GM12878 (cell line): ENCODE data around the gene MRPL1. TPM values are rescaled to one million over a fixed set of nuclear protein-coding genes. Genes with fewer than 3 reads are reported as not detected.

Experiments
- BCL3 ChIP-seq: IDR thresholded peaks from 2 replicates; pipeline ENCODE4 v1.6.1; 2011; ENCODE audit warnings: borderline replicate concordance, low read depth, mild to moderate bottlenecking, moderate library complexity, low read length; ENCODE audit not compliant: insufficient read depth, poor library complexity, severe bottlenecking
- BHLHE40 ChIP-seq, 2 experiments: fragments of 450-650 bp in 1 of 2; IDR thresholded peaks; 2 replicates each; pipeline ENCODE4 v1.6.1; 2011 to 2017; ENCODE audit warnings: low read depth in 2 of 2, borderline replicate concordance in 1 of 2, improper control_type of control experiment in 1 of 2, low read length in 1 of 2, mild to moderate bottlenecking in 1 of 2
- BMI1 ChIP-seq: fragments of 450-650 bp; IDR thresholded peaks from 2 replicates; pipeline ENCODE4 v1.6.1; 2016; ENCODE audit warnings: mild to moderate bottlenecking, moderate library complexity, borderline replicate concordance
- BRCA1 ChIP-seq: IDR thresholded peaks from 2 replicates; pipeline ENCODE4 v1.6.1; 2011; ENCODE audit warnings: low read depth, low read length, improper control_type of control experiment
- CHD1 ChIP-seq: IDR thresholded peaks from 2 replicates; pipeline ENCODE4 v1.6.1; 2012; ENCODE audit warnings: low read depth, low read length, improper control_type of control experiment
- CHD4 ChIP-seq: fragments of 200-600 bp; sonication (generic); IDR thresholded peaks from 2 replicates; pipeline ENCODE4 v1.6.1; 2016; ENCODE audit warnings: mild to moderate bottlenecking
- CREB1 ChIP-seq: IDR thresholded peaks from 2 replicates; pipeline ENCODE4 v1.6.1; 2012; ENCODE audit warnings: low read depth, mild to moderate bottlenecking, inconsistent platforms
- CUX1 ChIP-seq: IDR thresholded peaks from 2 replicates; pipeline ENCODE4 v1.6.1; 2012; ENCODE audit warnings: improper control_type of control experiment, low read depth, low read length; ENCODE audit not compliant: insufficient replicate concordance
- FOS ChIP-seq: IDR thresholded peaks from 3 replicates; pipeline ENCODE4 v1.6.1; 2011; ENCODE audit warnings: borderline replicate concordance; ENCODE audit not compliant: insufficient read length; ENCODE audit errors: extremely low read depth
- HCFC1 ChIP-seq: fragments of 150-350 bp; IDR thresholded peaks from 2 replicates; pipeline ENCODE4 v1.6.1; 2014; ENCODE audit warnings: low read length
- KDM1A ChIP-seq: fragments of 200-600 bp; sonication (generic); IDR thresholded peaks from 2 replicates; pipeline ENCODE4 v1.6.1; 2016; ENCODE audit warnings: borderline replicate concordance
- KLF5 ChIP-seq: fragments of 450-650 bp; IDR thresholded peaks from 2 replicates; pipeline ENCODE4 v1.6.1; 2014; ENCODE audit warnings: mild to moderate bottlenecking; ENCODE audit not compliant: partially characterized antibody
- MEF2B ChIP-seq: fragments of 450-650 bp; IDR thresholded peaks from 2 replicates; pipeline ENCODE4 v1.6.1; 2018; ENCODE audit warnings: mild to moderate bottlenecking, moderate library complexity; ENCODE audit not compliant: partially characterized antibody, poor library complexity, severe bottlenecking
- MYC ChIP-seq: IDR thresholded peaks from 2 replicates; pipeline ENCODE4 v1.6.1; 2011; ENCODE audit warnings: mild to moderate bottlenecking, low read length, moderate library complexity, inconsistent platforms; ENCODE audit not compliant: insufficient read depth, insufficient replicate concordance, insufficient read length, severe bottlenecking
- NFXL1 ChIP-seq: fragments of 450-650 bp; IDR thresholded peaks from 2 replicates; pipeline ENCODE4 v1.6.1; 2017; ENCODE audit warnings: antibody characterized with exemption, mild to moderate bottlenecking, borderline replicate concordance
- NFYB ChIP-seq: IDR thresholded peaks from 2 replicates; pipeline ENCODE4 v1.6.1; 2011; ENCODE audit warnings: low read depth, mild to moderate bottlenecking, low read length, improper control_type of control experiment, moderate library complexity; ENCODE audit not compliant: insufficient read depth
- NR2C1 ChIP-seq: fragments of 450-650 bp; IDR thresholded peaks from 2 replicates; pipeline ENCODE4 v1.6.1; 2017; ENCODE audit warnings: antibody characterized with exemption, mild to moderate bottlenecking, moderate library complexity
- PML ChIP-seq: IDR thresholded peaks from 2 replicates; pipeline ENCODE4 v1.6.1; 2012; ENCODE audit warnings: low read length, inconsistent platforms
- POU2F2 ChIP-seq: IDR thresholded peaks from 3 replicates; pipeline ENCODE4 v1.6.1; 2011; ENCODE audit warnings: low read depth, mild to moderate bottlenecking, low read length, borderline replicate concordance
- RFX5 ChIP-seq: IDR thresholded peaks from 2 replicates; pipeline ENCODE4 v1.6.1; 2011; ENCODE audit warnings: low read depth, low read length, improper control_type of control experiment
- SMAD5 ChIP-seq: IDR thresholded peaks from 2 replicates; pipeline ENCODE4 v1.6.1; 2016; ENCODE audit warnings: antibody characterized with exemption, low read depth
- SREBF2 ChIP-seq: IDR thresholded peaks from 2 replicates; pipeline ENCODE4 v1.6.1; 2012; ENCODE audit warnings: mild to moderate bottlenecking, low read length
- TAF1 ChIP-seq: IDR thresholded peaks from 2 replicates; pipeline ENCODE4 v1.6.1; 2011; ENCODE audit warnings: mild to moderate bottlenecking, low read depth, low read length, borderline replicate concordance
- WRNIP1 ChIP-seq: IDR thresholded peaks from 2 replicates; pipeline ENCODE4 v1.6.1; 2011; ENCODE audit warnings: low read depth, low read length, improper control_type of control experiment, borderline replicate concordance
- ZNF217 ChIP-seq: fragments of 450-650 bp; IDR thresholded peaks from 2 replicates; pipeline ENCODE4 v1.6.1; 2017; ENCODE audit warnings: antibody characterized with exemption, mild to moderate bottlenecking
- ZNF274 ChIP-seq: IDR thresholded peaks from one replicate; pipeline ENCODE4 v1.8.0; 2011; ENCODE audit not compliant: insufficient read length, insufficient read depth
- polyA plus RNA-seq, 11 experiments: library from polyadenylated mRNA; depleted of rRNA in 4 of 11; unstranded in 6 of 11; stranded (reverse) in 5 of 11; fragments of >200 nt; fragmentation: Nextera tagmentation in 4 of 11; fragmentation: Illumina TruSeq in 1 of 11; extraction: Ambion mirVana in 4 of 11; extraction: Trizol in 1 of 11; gene quantifications; 1 replicate in 1 of 11; 2 replicates in 10 of 11; pipeline versions ENCODE4 v1.2.1 to v1.2.3, GENCODE V29; 2011 to 2016; ENCODE audit warnings: inconsistent platforms in 2 of 11, missing spikeins in 2 of 11, low read depth in 1 of 11
- total RNA-seq, 4 experiments: library from RNA; depleted of rRNA in 3 of 4; stranded (reverse); fragments of >200 nt in 3 of 4; fragmentation: Illumina TruSeq in 1 of 4; extraction: Trizol in 1 of 4; gene quantifications; 2 replicates each; pipeline versions ENCODE4 v1.2.1 to v1.2.3, GENCODE V29; 2013 to 2021

Gene MRPL1
- total and polyA plus RNA-seq, 10 of the 15 experiments (the other 5 are each of a cell fraction or from before 2014, with no cell fraction given): 20.2 to 35.7 (median 28.2) TPM

- no peak for TF ChIP-seq CUX1
- peak; percentile 90; the same call in 1 of the 3 replicates for TF ChIP-seq POU2F2
- no peak for TF ChIP-seq BCL3
- no peak for TF ChIP-seq BRCA1
- TF ChIP-seq CHD1: no peak
- TF ChIP-seq PML: peak; percentile 85
- TF ChIP-seq NR2C1: peak; percentile 85
- peak; percentile 76 for TF ChIP-seq CREB1
- no peak for TF ChIP-seq NFYB
- no peak for TF ChIP-seq ZNF217
- TF ChIP-seq MYC: no peak
- TF ChIP-seq TAF1: peak; percentile 99
- no peak for TF ChIP-seq KDM1A
- 0 out of 2 replicates have a peak, but pooled peaks have one; percentile 5 for TF ChIP-seq BMI1
- no peak for TF ChIP-seq CHD4
- TF ChIP-seq RFX5: no peak
- TF ChIP-seq KLF5: no peak
- no peak for TF ChIP-seq MEF2B
- TF ChIP-seq BHLHE40 (IDR thresholded peaks at IDR 0.05; ENCODE audit: borderline replicate concordance in 1 of 2, low read depth in 2 of 2, low read length in 1 of 2): peak in 1 of 2 experiments; percentile 37; a peak in 1 of 4 replicates
- peak; percentile 99 for TF ChIP-seq WRNIP1
- no peak for TF ChIP-seq ZNF274
- no peak for TF ChIP-seq NFXL1
- TF ChIP-seq SREBF2: 0 out of 2 replicates have a peak, but pooled peaks have one; percentile 7
- TF ChIP-seq HCFC1: peak; percentile 79
- TF ChIP-seq SMAD5: peak; percentile 59; the same call in 1 of the 2 replicates
- TF ChIP-seq FOS: no peak
Observed at GRCh38 chr4:77862478-77863216, at the start of gene MRPL1 (continued).
